Measurements from ENCODE around the gene BACH2. TPM values are rescaled to one million over a fixed set of nuclear protein-coding genes. Genes with fewer than 3 reads are reported as not detected.
"Not testable (repeated sequence)": the region's sequence is repeated elsewhere in the genome, so short reads cannot be mapped to it uniquely, and the experiment has no call there.

Gene BACH2
- polyA plus RNA-seq, 1 donor (not counting 4 experiments of a cell fraction or from before 2014, with no cell fraction given): 0.50 TPM

GRCh38 chr6:90135667-90136066 is 161.0 kb downstream of the BACH2 start:
- no peak overlapping the region for H3K9ac ChIP-seq (ENCODE audit: control insufficient read depth, extremely low read depth, insufficient read depth, low read length)

DNA sequence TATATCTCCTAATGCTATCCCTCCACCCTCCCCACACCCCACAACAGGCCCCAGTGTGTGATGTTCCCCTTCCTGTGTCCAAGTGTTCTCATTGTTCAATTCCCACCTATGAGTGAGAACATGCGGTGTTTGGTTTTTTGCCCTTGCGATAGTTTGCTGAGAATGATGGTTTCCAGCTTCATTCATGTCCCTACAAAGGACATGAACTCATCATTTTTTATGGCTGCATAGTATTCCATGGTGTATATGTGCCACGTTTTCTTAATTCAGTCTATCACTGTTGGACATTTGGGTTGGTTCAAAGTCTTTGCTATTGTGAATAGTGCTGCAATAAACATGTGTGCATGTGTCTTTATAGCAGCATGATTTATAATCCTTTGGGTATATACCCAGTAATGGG is 163.0 kb downstream of the BACH2 start:
- H3K9ac ChIP-seq (ENCODE audit: control insufficient read depth, extremely low read depth, insufficient read depth, low read length); dilution Hi-C loops (cut with MboI; ENCODE audit: extremely low pct_ligation_motif_present, low sequenced_read_pairs); H3K79me2 ChIP-seq (ENCODE audit: control insufficient read depth, insufficient read depth, low read length); H3K9me3 ChIP-seq (ENCODE audit: control insufficient read depth, low read depth, low read length); H3K27me3 ChIP-seq (ENCODE audit: control insufficient read depth, extremely low read depth, insufficient read depth, low read length); H3K27ac ChIP-seq (ENCODE audit: control insufficient read depth, insufficient read depth, low read length); H3K36me3 ChIP-seq (ENCODE audit: control insufficient read depth in 2 of 2, extremely low read depth in 1 of 2, insufficient read depth in 2 of 2, low read length in 2 of 2); H4K20me1 ChIP-seq (ENCODE audit: control insufficient read depth, extremely low read depth, insufficient read depth, low read length); H3K4me1 ChIP-seq (ENCODE audit: control insufficient read depth, extremely low read depth, insufficient read depth, low read length); H3K9me1 ChIP-seq (ENCODE audit: control insufficient read depth, extremely low read depth, insufficient read depth, low read length); DNase-seq (ENCODE audit: low read depth, low spot score); H3K4me2 ChIP-seq (ENCODE audit: control insufficient read depth, extremely low read depth, insufficient read depth, low read depth, low read length); FAIRE-seq; H3K4me3 ChIP-seq (ENCODE audit: control insufficient read depth in 2 of 3, extremely low read depth in 1 of 3, insufficient read depth in 2 of 3, low read depth in 1 of 3, low read length in 3 of 3); H2AFZ ChIP-seq (ENCODE audit: control insufficient read depth, low read length): not testable (repeated sequence)

More at GRCh38 chr6:90135667-90136066, 161.0 kb downstream of the BACH2 start:
- Histone ChIP-seq H3K4me3 (ENCODE audit: control insufficient read depth in 2 of 3, extremely low read depth in 1 of 3, insufficient read depth in 2 of 3, low read depth in 1 of 3, low read length in 3 of 3) (no peak overlapping the region), H3K9me3 (ENCODE audit: control insufficient read depth, low read depth, low read length) (no peaks in the 10 kb centered on the region), H3K27me3 (ENCODE audit: control insufficient read depth, extremely low read depth, insufficient read depth, low read length) (no peaks in the 10 kb centered on the region), H2AFZ (ENCODE audit: control insufficient read depth, low read length) (no peak overlapping the region), H3K27ac (ENCODE audit: control insufficient read depth, insufficient read depth, low read length) (no peak overlapping the region), H3K36me3 (ENCODE audit: control insufficient read depth in 2 of 2, extremely low read depth in 1 of 2, insufficient read depth in 2 of 2, low read length in 2 of 2) (no peaks in the 10 kb centered on the region), H3K79me2 (ENCODE audit: control insufficient read depth, insufficient read depth, low read length) (no peaks in the 10 kb centered on the region), H3K4me1 (ENCODE audit: control insufficient read depth, extremely low read depth, insufficient read depth, low read length) (no peaks in the 10 kb centered on the region), H3K9me1 (ENCODE audit: control insufficient read depth, extremely low read depth, insufficient read depth, low read length) (no peaks in the 10 kb centered on the region), H3K4me2 (ENCODE audit: control insufficient read depth, extremely low read depth, insufficient read depth, low read depth, low read length) (no peak overlapping the region), H4K20me1 (ENCODE audit: control insufficient read depth, extremely low read depth, insufficient read depth, low read length) (no peaks in the 10 kb centered on the region)
- no peak for DNase-seq (ENCODE audit: low read depth, low spot score)
- dilution Hi-C loops (cut with MboI; ENCODE audit: extremely low pct_ligation_motif_present, low sequenced_read_pairs): no loop called here
- no peak for TF ChIP-seq EZH2 (IDR thresholded peaks at IDR 0.05; ENCODE audit: low read length)
- TF ChIP-seq, protein P1, sequence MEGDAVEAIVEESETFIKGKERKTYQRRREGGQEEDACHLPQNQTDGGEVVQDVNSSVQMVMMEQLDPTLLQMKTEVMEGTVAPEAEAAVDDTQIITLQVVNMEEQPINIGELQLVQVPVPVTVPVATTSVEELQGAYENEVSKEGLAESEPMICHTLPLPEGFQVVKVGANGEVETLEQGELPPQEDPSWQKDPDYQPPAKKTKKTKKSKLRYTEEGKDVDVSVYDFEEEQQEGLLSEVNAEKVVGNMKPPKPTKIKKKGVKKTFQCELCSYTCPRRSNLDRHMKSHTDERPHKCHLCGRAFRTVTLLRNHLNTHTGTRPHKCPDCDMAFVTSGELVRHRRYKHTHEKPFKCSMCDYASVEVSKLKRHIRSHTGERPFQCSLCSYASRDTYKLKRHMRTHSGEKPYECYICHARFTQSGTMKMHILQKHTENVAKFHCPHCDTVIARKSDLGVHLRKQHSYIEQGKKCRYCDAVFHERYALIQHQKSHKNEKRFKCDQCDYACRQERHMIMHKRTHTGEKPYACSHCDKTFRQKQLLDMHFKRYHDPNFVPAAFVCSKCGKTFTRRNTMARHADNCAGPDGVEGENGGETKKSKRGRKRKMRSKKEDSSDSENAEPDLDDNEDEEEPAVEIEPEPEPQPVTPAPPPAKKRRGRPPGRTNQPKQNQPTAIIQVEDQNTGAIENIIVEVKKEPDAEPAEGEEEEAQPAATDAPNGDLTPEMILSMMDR (optimal IDR thresholded peaks at IDR 0.05 in 1 of 3, IDR thresholded peaks at IDR 0.05 in 1 of 3, conservative IDR thresholded peaks at IDR 0.05 in 1 of 3; ENCODE audit: extremely low read depth in 1 of 3, insufficient read depth in 2 of 3, low read length in 3 of 3): no peak
- no peak for FAIRE-seq

All from keratinocyte (primary cell).